Tibial artery (tissue), 4 donors: ENCODE results near the gene CADPS2.

ENCODE experiments used
- DNase-seq, 2 donors: peaks; one replicate each; pipeline ENCODE4 v3.0.0-alpha.2; 2019
- H3K27ac ChIP-seq, 2 donors: fragments of 200-600 bp; sonication (generic) in 1 of 2; 1 replicate in 1 of 2; 2 replicates in 1 of 2; pipeline ENCODE4 v1.5.1; 2018 to 2019; ENCODE audit warnings: mild to moderate bottlenecking in 1 of 2
- H3K27me3 ChIP-seq, 2 donors: fragments of 200-600 bp; sonication (generic) in 1 of 2; one replicate each; pipeline versions ENCODE4 v1.5.1 to v1.6.0; 2016 to 2019
- H3K36me3 ChIP-seq, 3 donors: fragments of 200-600 bp; sonication (generic) in 2 of 3; one replicate each; pipeline ENCODE4 v1.5.1; 2016 to 2019; ENCODE audit warnings: mild to moderate bottlenecking in 2 of 3
- H3K4me1 ChIP-seq, 4 donors: fragments of 200-600 bp; sonication (generic) in 2 of 4; 1 replicate in 3 of 4; 2 replicates in 1 of 4; pipeline ENCODE4 v1.5.1; 2016 to 2019
- H3K4me3 ChIP-seq, 2 donors: fragments of 200-600 bp; sonication (generic) in 1 of 2; 1 replicate in 1 of 2; 2 replicates in 1 of 2; pipeline ENCODE4 v1.5.1; 2018 to 2019; ENCODE audit warnings: mild to moderate bottlenecking in 2 of 2
- H3K9me3 ChIP-seq, 3 donors: fragments of 200-600 bp; sonication (generic) in 1 of 3; one replicate each; pipeline ENCODE4 v1.5.1; 2016 to 2019
- intact Hi-C: fragments of 100-400 bp; cut with DNase I; formaldehyde crosslinking; loops from one replicate; pipeline ENCODE4 v1.15.0; 2023; ENCODE audit warnings: low total_unique reads
- TF ChIP-seq, protein P1 (sequence below), 2 experiments: fragments of 200-600 bp in 1 of 2; fragments of 450-650 bp in 1 of 2; IDR thresholded peaks; one replicate each; pipeline ENCODE4 v1.5.1; 2017 to 2019; ENCODE audit warnings: antibody characterized with exemption in 2 of 2, mild to moderate bottlenecking in 1 of 2, moderate library complexity in 1 of 2

The CADPS2 gene

GRCh38 chr7:122702872-122703510, 183.3 kb downstream of the CADPS2 start, which contains the start of gene RNF148:
RNF148 (minus strand) TSS chr7:122702922; CDS start chr7:122702750, 172 bp downstream.
- no peak for DNase-seq
- Histone ChIP-seq H3K4me3 (no peak within 1 kb of the TSS), H3K27ac (no peak within 1 kb of the TSS), H3K36me3 (no peaks in the 10 kb centered on the region), H3K27me3 (no peaks in the 10 kb centered on the region), H3K4me1 (no peaks in the 10 kb centered on the region), H3K9me3 (no peaks in the 10 kb centered on the region)
- TF ChIP-seq, protein P1, sequence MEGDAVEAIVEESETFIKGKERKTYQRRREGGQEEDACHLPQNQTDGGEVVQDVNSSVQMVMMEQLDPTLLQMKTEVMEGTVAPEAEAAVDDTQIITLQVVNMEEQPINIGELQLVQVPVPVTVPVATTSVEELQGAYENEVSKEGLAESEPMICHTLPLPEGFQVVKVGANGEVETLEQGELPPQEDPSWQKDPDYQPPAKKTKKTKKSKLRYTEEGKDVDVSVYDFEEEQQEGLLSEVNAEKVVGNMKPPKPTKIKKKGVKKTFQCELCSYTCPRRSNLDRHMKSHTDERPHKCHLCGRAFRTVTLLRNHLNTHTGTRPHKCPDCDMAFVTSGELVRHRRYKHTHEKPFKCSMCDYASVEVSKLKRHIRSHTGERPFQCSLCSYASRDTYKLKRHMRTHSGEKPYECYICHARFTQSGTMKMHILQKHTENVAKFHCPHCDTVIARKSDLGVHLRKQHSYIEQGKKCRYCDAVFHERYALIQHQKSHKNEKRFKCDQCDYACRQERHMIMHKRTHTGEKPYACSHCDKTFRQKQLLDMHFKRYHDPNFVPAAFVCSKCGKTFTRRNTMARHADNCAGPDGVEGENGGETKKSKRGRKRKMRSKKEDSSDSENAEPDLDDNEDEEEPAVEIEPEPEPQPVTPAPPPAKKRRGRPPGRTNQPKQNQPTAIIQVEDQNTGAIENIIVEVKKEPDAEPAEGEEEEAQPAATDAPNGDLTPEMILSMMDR (IDR thresholded peaks at IDR 0.05) = no peak
- intact Hi-C loops = no loop called here

- H3K27me3 ChIP-seq = no peaks in the 10 kb centered on the region
- no peak for DNase-seq
- TF ChIP-seq, protein P1 (IDR thresholded peaks at IDR 0.05) = no peak
- intact Hi-C loops = no loop called here
- H3K4me3 ChIP-seq = no peak within 1 kb of the TSS
- no peak within 1 kb of the TSS for H3K27ac ChIP-seq
- H3K4me1 ChIP-seq = no peaks in the 10 kb centered on the region
- H3K36me3 ChIP-seq = no peaks in the 10 kb centered on the region
- no peaks in the 10 kb centered on the region for H3K9me3 ChIP-seq
Observed at GRCh38 chr7:122699017-122699416, 187.2 kb downstream of the CADPS2 start, which contains the start of gene RNF133. RNF133 (minus strand) TSS chr7:122699117; CDS start chr7:122698918, 199 bp downstream.

DNA sequence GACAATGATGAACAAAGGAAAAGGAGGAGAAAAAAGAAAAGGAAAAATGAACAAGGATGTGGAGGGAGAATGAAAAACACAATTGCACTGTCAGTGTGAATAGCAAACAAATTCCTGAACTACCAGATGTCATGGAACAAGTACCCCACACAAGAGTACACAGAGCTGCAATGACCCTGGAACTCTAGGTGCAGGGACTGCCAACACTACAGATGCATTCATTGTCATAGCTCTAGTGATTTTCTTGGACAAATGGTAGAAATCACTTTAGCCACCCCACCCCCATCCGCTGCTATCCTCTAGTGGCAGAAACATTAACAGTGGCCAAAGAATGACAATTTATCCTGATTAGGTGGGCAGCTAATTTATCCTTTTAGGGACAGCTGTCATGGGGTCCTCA, 190.4 kb downstream of the CADPS2 start:
- H3K36me3 ChIP-seq = no peaks in the 10 kb centered on the region
- H3K27ac ChIP-seq = no peak overlapping the region
- no peaks in the 10 kb centered on the region for H3K9me3 ChIP-seq
- H3K4me3 ChIP-seq = no peak overlapping the region
- intact Hi-C loops = no loop called here
- TF ChIP-seq, protein P1 (IDR thresholded peaks at IDR 0.05) = no peak
- H3K27me3 ChIP-seq = no peaks in the 10 kb centered on the region
- no peaks in the 10 kb centered on the region for H3K4me1 ChIP-seq
- no peak for DNase-seq

DNA sequence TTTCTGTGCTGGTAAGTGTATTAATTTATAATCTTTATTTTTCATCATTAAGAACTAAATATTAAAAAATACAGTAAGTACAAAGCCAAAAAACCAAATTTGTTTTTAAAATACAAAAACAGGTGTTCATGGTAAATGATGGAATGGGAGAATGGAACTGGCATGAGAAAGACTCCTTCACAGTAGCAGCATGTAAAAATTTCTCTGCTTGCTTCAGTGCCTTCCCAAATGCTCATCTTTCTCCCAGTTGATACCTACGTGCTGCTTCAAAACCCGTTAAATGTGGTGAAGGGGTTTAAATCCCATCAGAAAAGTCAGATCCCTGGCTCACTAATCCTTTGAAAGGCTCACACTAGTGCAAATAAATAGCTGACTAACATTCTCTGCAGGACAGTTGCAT, 191.6 kb downstream of the CADPS2 start:
- intact Hi-C loops = no loop called here
- Histone ChIP-seq H3K27ac (no peak overlapping the region), H3K36me3 (no peaks in the 10 kb centered on the region), H3K9me3 (no peaks in the 10 kb centered on the region), H3K4me1 (no peaks in the 10 kb centered on the region), H3K27me3 (no peaks in the 10 kb centered on the region), H3K4me3 (no peak overlapping the region)
- TF ChIP-seq, protein P1 (IDR thresholded peaks at IDR 0.05) = no peak
- no peak for DNase-seq

DNA sequence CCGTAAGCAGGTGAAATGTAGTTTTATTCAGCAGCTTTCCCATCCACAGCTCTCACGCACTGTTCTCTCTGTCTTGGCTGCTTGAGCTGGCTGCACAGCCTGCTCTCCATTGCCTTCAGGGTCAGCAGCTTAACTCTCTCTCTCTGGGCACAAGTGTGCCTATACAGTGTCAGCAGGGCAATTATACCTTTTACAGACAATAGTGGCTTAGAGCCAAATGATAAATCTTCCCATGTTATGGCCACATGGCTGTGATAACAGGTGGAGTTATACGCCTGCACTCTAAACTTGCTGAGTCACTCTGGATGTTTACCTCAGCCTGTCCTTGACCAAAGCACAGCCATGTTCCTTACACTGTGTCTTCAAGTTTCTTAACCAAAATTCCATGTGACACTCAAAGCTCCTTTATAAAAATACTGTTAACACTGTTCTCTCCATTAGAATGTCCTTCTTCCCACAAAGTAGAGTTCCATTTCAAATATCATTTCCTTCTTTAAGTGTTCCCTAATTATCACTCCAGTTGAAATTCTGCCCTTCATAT, 193.4 kb downstream of the CADPS2 start:
- intact Hi-C loops = no loop called here
- Histone ChIP-seq H3K4me3 (no peak overlapping the region), H3K4me1 (no peaks in the 10 kb centered on the region), H3K27ac (no peak overlapping the region), H3K27me3 (no peaks in the 10 kb centered on the region), H3K36me3 (no peaks in the 10 kb centered on the region), H3K9me3 (no peaks in the 10 kb centered on the region)
- TF ChIP-seq, protein P1 (IDR thresholded peaks at IDR 0.05) = no peak
- no peak for DNase-seq
